Tibial artery (tissue), 4 donors: Measurements from ENCODE around the gene CIB2.

ENCODE experiments used
- DNase-seq, 2 donors: peaks; one replicate each; pipeline ENCODE4 v3.0.0-alpha.2; 2019
- H3K27ac ChIP-seq, 2 donors: fragments of 200-600 bp; sonication (generic) in 1 of 2; 1 replicate in 1 of 2; 2 replicates in 1 of 2; pipeline ENCODE4 v1.5.1; 2018 to 2019; ENCODE audit warnings: mild to moderate bottlenecking in 1 of 2
- H3K27me3 ChIP-seq, 2 donors: fragments of 200-600 bp; sonication (generic) in 1 of 2; one replicate each; pipeline versions ENCODE4 v1.5.1 to v1.6.0; 2016 to 2019
- H3K36me3 ChIP-seq, 3 donors: fragments of 200-600 bp; sonication (generic) in 2 of 3; one replicate each; pipeline ENCODE4 v1.5.1; 2016 to 2019; ENCODE audit warnings: mild to moderate bottlenecking in 2 of 3
- H3K4me1 ChIP-seq, 4 donors: fragments of 200-600 bp; sonication (generic) in 2 of 4; 1 replicate in 3 of 4; 2 replicates in 1 of 4; pipeline ENCODE4 v1.5.1; 2016 to 2019
- H3K4me3 ChIP-seq, 2 donors: fragments of 200-600 bp; sonication (generic) in 1 of 2; 1 replicate in 1 of 2; 2 replicates in 1 of 2; pipeline ENCODE4 v1.5.1; 2018 to 2019; ENCODE audit warnings: mild to moderate bottlenecking in 2 of 2
- H3K9me3 ChIP-seq, 3 donors: fragments of 200-600 bp; sonication (generic) in 1 of 3; one replicate each; pipeline ENCODE4 v1.5.1; 2016 to 2019
- intact Hi-C: fragments of 100-400 bp; cut with DNase I; formaldehyde crosslinking; loops from one replicate; pipeline ENCODE4 v1.15.0; 2023; ENCODE audit warnings: low total_unique reads
- TF ChIP-seq, protein P1 (sequence below), 2 experiments: fragments of 200-600 bp in 1 of 2; fragments of 450-650 bp in 1 of 2; IDR thresholded peaks; one replicate each; pipeline ENCODE4 v1.5.1; 2017 to 2019; ENCODE audit warnings: antibody characterized with exemption in 2 of 2, mild to moderate bottlenecking in 1 of 2, moderate library complexity in 1 of 2

CIB2 gene

GRCh38 chr15:78111788-78112187 is 19.5 kb downstream of the CIB2 start:
- no peaks in the 10 kb centered on the region for H3K36me3 ChIP-seq
- no peak for DNase-seq
- H3K4me1 ChIP-seq, result no peaks in the 10 kb centered on the region
- no peaks in the 10 kb centered on the region for H3K27me3 ChIP-seq
- no peak overlapping the region for H3K27ac ChIP-seq
- H3K9me3 ChIP-seq, result no peaks in the 10 kb centered on the region
- TF ChIP-seq, protein P1, sequence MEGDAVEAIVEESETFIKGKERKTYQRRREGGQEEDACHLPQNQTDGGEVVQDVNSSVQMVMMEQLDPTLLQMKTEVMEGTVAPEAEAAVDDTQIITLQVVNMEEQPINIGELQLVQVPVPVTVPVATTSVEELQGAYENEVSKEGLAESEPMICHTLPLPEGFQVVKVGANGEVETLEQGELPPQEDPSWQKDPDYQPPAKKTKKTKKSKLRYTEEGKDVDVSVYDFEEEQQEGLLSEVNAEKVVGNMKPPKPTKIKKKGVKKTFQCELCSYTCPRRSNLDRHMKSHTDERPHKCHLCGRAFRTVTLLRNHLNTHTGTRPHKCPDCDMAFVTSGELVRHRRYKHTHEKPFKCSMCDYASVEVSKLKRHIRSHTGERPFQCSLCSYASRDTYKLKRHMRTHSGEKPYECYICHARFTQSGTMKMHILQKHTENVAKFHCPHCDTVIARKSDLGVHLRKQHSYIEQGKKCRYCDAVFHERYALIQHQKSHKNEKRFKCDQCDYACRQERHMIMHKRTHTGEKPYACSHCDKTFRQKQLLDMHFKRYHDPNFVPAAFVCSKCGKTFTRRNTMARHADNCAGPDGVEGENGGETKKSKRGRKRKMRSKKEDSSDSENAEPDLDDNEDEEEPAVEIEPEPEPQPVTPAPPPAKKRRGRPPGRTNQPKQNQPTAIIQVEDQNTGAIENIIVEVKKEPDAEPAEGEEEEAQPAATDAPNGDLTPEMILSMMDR (IDR thresholded peaks at IDR 0.05), result no peak
- H3K4me3 ChIP-seq, result no peak overlapping the region
- intact Hi-C loops, result loop anchor here (5.0 kb wide), 2 partner anchors 86 to 131 kb away; no protein-coding TSS in a partner anchor

DNA sequence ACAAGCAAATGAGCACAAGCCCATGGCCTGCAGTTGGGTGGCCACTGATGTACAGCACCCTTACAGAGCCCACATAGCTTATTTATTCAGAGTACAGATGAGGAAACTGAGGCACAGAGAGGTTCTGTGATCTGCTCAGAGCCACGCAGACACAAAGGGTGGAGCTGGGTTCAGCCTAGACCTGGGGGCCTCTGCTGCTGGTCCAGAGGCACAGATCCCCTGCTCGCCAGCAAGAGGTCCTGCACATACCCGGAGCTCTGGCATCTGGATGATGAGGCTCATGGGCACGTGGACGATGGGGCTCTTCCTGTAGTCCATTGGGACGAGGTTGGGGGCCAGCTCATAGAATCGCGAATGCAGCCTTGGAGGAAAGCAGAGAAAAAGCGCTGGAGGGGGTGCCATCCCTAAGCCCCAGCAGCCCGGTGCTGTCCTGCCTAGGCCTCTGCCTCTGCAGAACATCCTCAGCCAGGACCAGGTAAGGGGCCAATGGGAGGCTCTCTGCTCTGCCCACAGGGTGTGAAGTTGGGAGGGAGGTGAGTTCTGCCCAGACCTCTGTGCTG is 20.2 kb downstream of the CIB2 start:
- intact Hi-C loops, result loop anchor here (5.0 kb wide), 2 partner anchors 86 to 131 kb away; no protein-coding TSS in a partner anchor
- Histone ChIP-seq H3K27ac (no peak overlapping the region), H3K4me1 (no peaks in the 10 kb centered on the region), H3K9me3 (no peaks in the 10 kb centered on the region), H3K4me3 (no peak overlapping the region), H3K36me3 (no peaks in the 10 kb centered on the region), H3K27me3 (no peaks in the 10 kb centered on the region)
- DNase-seq, result no peak
- TF ChIP-seq, protein P1 (IDR thresholded peaks at IDR 0.05), result no peak

DNA sequence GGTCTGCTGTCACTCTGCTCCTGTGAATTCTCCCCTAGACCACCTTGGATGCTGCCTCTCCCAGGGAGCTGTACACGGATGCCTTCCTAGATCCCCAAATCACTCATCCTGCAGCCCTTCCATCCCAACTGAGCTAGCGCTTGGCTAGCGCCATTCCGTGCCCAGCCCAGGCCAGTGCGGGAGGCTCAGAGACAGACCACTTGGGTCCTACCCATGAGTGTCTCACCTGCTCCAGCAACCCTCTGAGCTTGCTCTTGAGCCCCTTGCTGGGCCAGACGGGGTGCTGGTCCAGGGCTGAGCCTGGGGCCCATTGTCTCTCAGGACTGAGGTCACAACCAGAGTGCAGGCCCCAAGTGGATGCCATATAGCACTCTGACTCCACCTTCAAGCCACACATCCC is 21.1 kb downstream of the CIB2 start:
- Histone ChIP-seq H3K36me3 (no peaks in the 10 kb centered on the region), H3K27ac (no peak overlapping the region), H3K27me3 (no peaks in the 10 kb centered on the region), H3K9me3 (no peaks in the 10 kb centered on the region), H3K4me1 (no peaks in the 10 kb centered on the region), H3K4me3 (no peak overlapping the region)
- TF ChIP-seq, protein P1 (IDR thresholded peaks at IDR 0.05), result no peak
- DNase-seq, result no peak
- intact Hi-C loops, result loop anchor here (5.0 kb wide), 2 partner anchors 87 to 132 kb away; no protein-coding TSS in a partner anchor

DNA sequence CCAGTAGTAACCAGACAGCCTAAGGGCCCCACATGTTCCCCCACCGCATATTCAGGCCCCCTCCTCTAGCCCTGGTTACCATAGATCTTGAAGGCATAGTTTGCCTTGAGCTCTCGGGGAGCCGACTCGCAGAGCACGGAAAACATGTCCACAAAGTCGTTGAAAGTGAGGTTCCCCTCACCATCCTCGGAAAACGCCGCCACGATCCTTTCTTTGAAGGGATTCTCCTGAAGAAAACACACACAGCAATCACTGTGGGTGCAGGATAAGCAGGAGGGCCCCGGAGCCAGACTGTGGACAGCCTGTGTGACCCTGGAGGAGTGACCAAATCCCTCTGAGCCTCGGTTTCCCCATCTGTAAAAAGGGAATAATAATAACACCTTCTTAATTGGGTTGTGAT is 22.1 kb downstream of the CIB2 start:
- no peaks in the 10 kb centered on the region for H3K27me3 ChIP-seq
- no peaks in the 10 kb centered on the region for H3K36me3 ChIP-seq
- intact Hi-C loops, result loop anchor here (2.0 kb wide), 2 partner anchors 142 to 150 kb away; no protein-coding TSS in a partner anchor
- no peak overlapping the region for H3K27ac ChIP-seq
- no peak for DNase-seq
- TF ChIP-seq, protein P1 (IDR thresholded peaks at IDR 0.05), result no peak
- H3K4me1 ChIP-seq, result no peaks in the 10 kb centered on the region
- no peaks in the 10 kb centered on the region for H3K9me3 ChIP-seq
- H3K4me3 ChIP-seq, result no peak overlapping the region

DNA sequence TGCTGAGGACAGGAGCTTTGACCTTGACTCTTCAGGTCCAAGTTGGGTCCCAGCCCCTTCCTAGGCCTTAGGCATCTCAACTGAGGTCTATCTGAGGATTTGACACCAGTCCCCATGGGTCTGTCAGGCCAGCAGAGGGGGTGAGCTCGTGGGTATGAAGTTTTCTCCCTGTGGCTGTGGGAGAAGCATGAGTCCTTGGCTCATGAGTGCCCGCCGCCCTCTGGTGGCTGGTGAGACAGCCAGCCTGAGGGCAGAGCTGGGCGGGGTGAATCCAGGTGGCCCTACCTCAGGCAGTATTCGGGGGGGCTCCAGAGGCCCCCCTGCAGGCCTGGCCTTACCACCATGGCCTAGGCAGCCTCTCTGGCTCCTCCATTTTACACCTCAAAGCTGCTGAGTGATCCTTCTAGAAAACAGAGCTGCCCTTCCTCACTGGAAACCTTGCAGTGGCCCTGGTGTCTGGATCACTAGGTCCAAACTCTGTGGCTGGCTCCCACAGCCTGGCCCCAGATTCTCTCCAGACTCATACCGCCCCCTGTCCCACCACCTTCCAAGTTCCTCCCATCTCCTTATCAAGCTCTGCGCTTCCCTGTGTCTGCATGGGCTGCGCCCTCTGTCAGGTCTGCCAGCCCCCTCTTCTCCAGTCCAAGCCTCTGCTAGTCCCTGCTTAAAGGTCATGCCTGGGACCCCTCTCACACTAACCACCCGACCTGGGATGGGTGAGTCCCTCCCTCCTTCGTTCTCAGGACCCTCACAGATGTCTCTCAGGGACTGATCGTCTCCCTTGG is 22.8 kb downstream of the CIB2 start:
- peak; percentile 85 to 90 for DNase-seq
- no peaks in the 10 kb centered on the region for H3K9me3 ChIP-seq
- no peaks in the 10 kb centered on the region for H3K27me3 ChIP-seq
- no peak overlapping the region for H3K4me3 ChIP-seq
- H3K4me1 ChIP-seq, result no peaks in the 10 kb centered on the region
- intact Hi-C loops, result loop anchor here (2.0 kb wide), 2 partner anchors 142 to 150 kb away; no protein-coding TSS in a partner anchor
- H3K27ac ChIP-seq, result no peak overlapping the region
- H3K36me3 ChIP-seq, result no peaks in the 10 kb centered on the region
- TF ChIP-seq, protein P1 (IDR thresholded peaks at IDR 0.05), result peak; percentile 95 to 98
